Keratinocyte (primary cell): Measurements from ENCODE around the gene PRKACA.

Experiments used
- EZH2 ChIP-seq: IDR thresholded peaks from one replicate; pipeline ENCODE4 v1.6.1; 2012; ENCODE audit warnings: inconsistent platforms, mild to moderate bottlenecking, low read length, moderate library complexity
- TF ChIP-seq, protein P1 (sequence below), 3 experiments: IDR thresholded peaks in 1 of 3; conservative IDR thresholded peaks in 1 of 3; optimal IDR thresholded peaks in 1 of 3; 2 replicates in 2 of 3; 3 replicates in 1 of 3; pipeline versions ENCODE3 to v1.5.1; 2011; ENCODE audit warnings: low read length in 3 of 3, mild to moderate bottlenecking in 3 of 3, moderate library complexity in 2 of 3, control low read depth in 1 of 3, inconsistent platforms in 1 of 3; ENCODE audit not compliant: insufficient read depth in 2 of 3; ENCODE audit errors: extremely low read depth in 1 of 3

DNA sequence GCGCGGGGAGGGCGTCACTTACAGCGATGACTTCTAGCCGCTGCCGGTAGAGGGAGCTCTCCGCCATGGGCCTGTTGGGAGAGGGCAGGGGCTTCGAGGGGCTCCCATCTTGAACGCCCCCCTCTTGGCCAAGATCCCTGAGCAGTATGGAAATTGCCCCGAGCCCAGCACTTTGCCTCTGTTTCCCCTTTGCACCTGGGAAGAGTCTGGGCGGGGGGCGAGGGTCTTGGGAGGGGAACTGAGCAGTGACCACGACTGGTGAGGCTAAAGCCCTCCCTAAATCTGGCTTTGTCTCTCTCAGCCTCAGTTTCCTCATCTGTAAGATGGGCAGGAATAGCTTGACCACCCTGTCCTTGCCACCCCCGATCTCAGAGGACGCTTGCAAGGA lies 58.5 kb downstream of the PRKACA start:
- TF ChIP-seq, protein P1, sequence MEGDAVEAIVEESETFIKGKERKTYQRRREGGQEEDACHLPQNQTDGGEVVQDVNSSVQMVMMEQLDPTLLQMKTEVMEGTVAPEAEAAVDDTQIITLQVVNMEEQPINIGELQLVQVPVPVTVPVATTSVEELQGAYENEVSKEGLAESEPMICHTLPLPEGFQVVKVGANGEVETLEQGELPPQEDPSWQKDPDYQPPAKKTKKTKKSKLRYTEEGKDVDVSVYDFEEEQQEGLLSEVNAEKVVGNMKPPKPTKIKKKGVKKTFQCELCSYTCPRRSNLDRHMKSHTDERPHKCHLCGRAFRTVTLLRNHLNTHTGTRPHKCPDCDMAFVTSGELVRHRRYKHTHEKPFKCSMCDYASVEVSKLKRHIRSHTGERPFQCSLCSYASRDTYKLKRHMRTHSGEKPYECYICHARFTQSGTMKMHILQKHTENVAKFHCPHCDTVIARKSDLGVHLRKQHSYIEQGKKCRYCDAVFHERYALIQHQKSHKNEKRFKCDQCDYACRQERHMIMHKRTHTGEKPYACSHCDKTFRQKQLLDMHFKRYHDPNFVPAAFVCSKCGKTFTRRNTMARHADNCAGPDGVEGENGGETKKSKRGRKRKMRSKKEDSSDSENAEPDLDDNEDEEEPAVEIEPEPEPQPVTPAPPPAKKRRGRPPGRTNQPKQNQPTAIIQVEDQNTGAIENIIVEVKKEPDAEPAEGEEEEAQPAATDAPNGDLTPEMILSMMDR (optimal IDR thresholded peaks at IDR 0.05 in 1 of 3, IDR thresholded peaks at IDR 0.05 in 1 of 3, conservative IDR thresholded peaks at IDR 0.05 in 1 of 3; ENCODE audit: extremely low read depth in 1 of 3, insufficient read depth in 2 of 3, low read length in 3 of 3), result peak; percentile 71 to 95 (median 81)
- no peak for TF ChIP-seq EZH2
